Stimulated activated CD8-positive, alpha-beta memory T cell treated with anti-CD3 and anti-CD28 coated beads, Interleukin-4, amount 100 ng/mL, for 1 hour (primary cell): ENCODE measurements around the gene VPS37C.

Experiments used
- DNase-seq, 2 donors: peaks; one replicate each; pipeline ENCODE4 v3.0.0-alpha.2; 2020; ENCODE audit warnings: low read depth in 2 of 2, low spot score in 1 of 2

VPS37C gene

GRCh38 chr11:61133956-61134662, 27.1 kb downstream of the VPS37C start:
- DNase-seq: no peak

- no peak for DNase-seq
Measured at GRCh38 chr11:61133145-61133544, 28.1 kb downstream of the VPS37C start.

GRCh38 chr11:61132646-61133045, 28.6 kb downstream of the VPS37C start:
- no peak for DNase-seq

GRCh38 chr11:61131998-61132555, 29.1 kb downstream of the VPS37C start:
- no peak for DNase-seq

GRCh38 chr11:61131586-61131985, 29.6 kb downstream of the VPS37C start:
- DNase-seq: no peak

GRCh38 chr11:61131186-61131585, 30.0 kb downstream of the VPS37C start:
- DNase-seq: no peak

GRCh38 chr11:61129639-61130523, 31.3 kb downstream of the VPS37C start:
- DNase-seq: peak; percentile 81 to 84

- DNase-seq: no peak
Measured at GRCh38 chr11:61128947-61129638, 32.1 kb downstream of the VPS37C start.

- no peak for DNase-seq
Measured at GRCh38 chr11:61127991-61128390, 33.2 kb downstream of the VPS37C start.

GRCh38 chr11:61126256-61126655, 35.0 kb downstream of the VPS37C start:
- no peak for DNase-seq

GRCh38 chr11:61125310-61125684, 35.9 kb downstream of the VPS37C start:
- DNase-seq: no peak

GRCh38 chr11:61124574-61125309, 36.5 kb downstream of the VPS37C start:
- DNase-seq: no peak

GRCh38 chr11:61123775-61124571, 37.3 kb downstream of the VPS37C start:
- DNase-seq: no peak

GRCh38 chr11:61122761-61123160, 38.5 kb downstream of the VPS37C start:
- DNase-seq: no peak

GRCh38 chr11:61121917-61122316, 39.3 kb downstream of the VPS37C start:
- DNase-seq: no peak

GRCh38 chr11:61121192-61121831, 39.9 kb downstream of the VPS37C start:
- DNase-seq: no peak

- DNase-seq: no peak
Measured at GRCh38 chr11:61120706-61121191, 40.5 kb downstream of the VPS37C start.

- no peak for DNase-seq
Measured at GRCh38 chr11:61120099-61120705, 41.0 kb downstream of the VPS37C start.

GRCh38 chr11:61119571-61119970, 41.7 kb downstream of the VPS37C start:
- DNase-seq: no peak
